NCI-H345 (cell line): Measurements from ENCODE around the gene CUBN.

ENCODE experiments used
- DNase-seq: peaks from one replicate; lab custom pipeline; 2025; lab: John Stamatoyannopoulos, UW

CUBN gene

GRCh38 chr10:16952080-16952479 lies 177.5 kb downstream of the CUBN start:
- DNase-seq, result no peak

GRCh38 chr10:16950656-16951601 lies 178.7 kb downstream of the CUBN start:
- no peak for DNase-seq

GRCh38 chr10:16949816-16950215 lies 179.8 kb downstream of the CUBN start:
- DNase-seq, result no peak

GRCh38 chr10:16948361-16948760 lies 181.2 kb downstream of the CUBN start:
- no peak for DNase-seq

- DNase-seq, result no peak
Observed at GRCh38 chr10:16947069-16947468, 182.5 kb downstream of the CUBN start.

GRCh38 chr10:16945593-16945992 lies 184.0 kb downstream of the CUBN start:
- no peak for DNase-seq

GRCh38 chr10:16944986-16945385 lies 184.6 kb downstream of the CUBN start:
- no peak for DNase-seq

- DNase-seq, result no peak
Observed at GRCh38 chr10:16944402-16944801, 185.2 kb downstream of the CUBN start.

- no peak for DNase-seq
Observed at GRCh38 chr10:16943295-16944285, 186.0 kb downstream of the CUBN start.

- DNase-seq, result no peak
Observed at GRCh38 chr10:16942381-16943078, 187.1 kb downstream of the CUBN start.

GRCh38 chr10:16941870-16942269 lies 187.7 kb downstream of the CUBN start:
- no peak for DNase-seq

- DNase-seq, result no peak
Observed at GRCh38 chr10:16941067-16941466, 188.5 kb downstream of the CUBN start.

- DNase-seq, result no peak
Observed at GRCh38 chr10:16938952-16939351, 190.7 kb downstream of the CUBN start.

- no peak for DNase-seq
Observed at GRCh38 chr10:16934461-16934860, 195.2 kb downstream of the CUBN start.

GRCh38 chr10:16933783-16934182 lies 195.8 kb downstream of the CUBN start:
- no peak for DNase-seq

- no peak for DNase-seq
Observed at GRCh38 chr10:16931930-16932329, 197.7 kb downstream of the CUBN start.

GRCh38 chr10:16930540-16930939 lies 199.1 kb downstream of the CUBN start:
- no peak for DNase-seq

- no peak for DNase-seq
Observed at GRCh38 chr10:16929069-16929468, 200.5 kb downstream of the CUBN start.

GRCh38 chr10:16927546-16927945 lies 202.1 kb downstream of the CUBN start:
- no peak for DNase-seq

GRCh38 chr10:16923726-16924125 lies 205.9 kb downstream of the CUBN start:
- DNase-seq, result no peak

GRCh38 chr10:16923309-16923708 lies 206.3 kb downstream of the CUBN start:
- DNase-seq, result no peak
